CD14-positive monocyte (primary cell): Measurements from ENCODE around the gene ATRN. TPM values are rescaled to one million over a fixed set of nuclear protein-coding genes. Genes with fewer than 3 reads are reported as not detected.
A peak's percentile ranks its signal among the peaks of the same experiment; 100 is the strongest.

Experiments
- DNase-seq, 3 donors: peaks; one replicate each; pipeline ENCODE4 v3.0.0-alpha.2; 2011 to 2022
- H2AFZ ChIP-seq: 2 replicates; pipeline ENCODE4 v1.6.0; 2012; ENCODE audit warnings: mild to moderate bottlenecking, low read depth, low read length, inconsistent platforms; ENCODE audit not compliant: insufficient read depth, poor library complexity, severe bottlenecking
- H3K27ac ChIP-seq, 2 donors: 1 replicate in 1 of 2; 2 replicates in 1 of 2; pipeline ENCODE4 v1.5.1; 2012 to 2013; ENCODE audit warnings: low read length in 2 of 2, control low read depth in 1 of 2, inconsistent platforms in 1 of 2, low read depth in 1 of 2, mild to moderate bottlenecking in 1 of 2
- H3K27me3 ChIP-seq, 2 donors: one replicate each; pipeline versions ENCODE4 v1.6.0 to v1.6.1; 2011 to 2013; ENCODE audit warnings: low read length in 2 of 2; ENCODE audit not compliant: control insufficient read depth in 2 of 2, insufficient read depth in 2 of 2
- H3K36me3 ChIP-seq, 2 donors: replicated peaks in 1 of 2; 1 replicate in 1 of 2; 2 replicates in 1 of 2; pipeline versions ENCODE4 v1.5.1 to v1.6.1; 2012 to 2013; ENCODE audit warnings: low read length in 2 of 2, control low read depth in 1 of 2, inconsistent platforms in 1 of 2, mild to moderate bottlenecking in 1 of 2; ENCODE audit not compliant: insufficient read depth in 2 of 2, control insufficient read depth in 1 of 2
- H3K4me1 ChIP-seq, 2 donors: 1 replicate in 1 of 2; 2 replicates in 1 of 2; pipeline versions ENCODE4 v1.5.1 to v1.6.1; 2012 to 2013; ENCODE audit warnings: low read length in 2 of 2, control low read depth in 1 of 2, inconsistent platforms in 1 of 2, mild to moderate bottlenecking in 1 of 2, moderate library complexity in 1 of 2; ENCODE audit not compliant: insufficient read depth in 2 of 2, control insufficient read depth in 1 of 2
- H3K4me2 ChIP-seq: replicated peaks from 2 replicates; pipeline ENCODE3; 2012; ENCODE audit warnings: low read length, moderate library complexity, mild to moderate bottlenecking; ENCODE audit not compliant: poor library complexity, severe bottlenecking; ENCODE audit errors: extremely low read depth
- H3K4me3 ChIP-seq, 3 experiments: fragments of 200-600 bp in 1 of 3; sonication (generic) in 1 of 3; replicated peaks in 1 of 3; 1 replicate in 2 of 3; 2 replicates in 1 of 3; pipeline ENCODE4 v1.5.1; 2011 to 2013; ENCODE audit warnings: low read length in 3 of 3, mild to moderate bottlenecking in 3 of 3, control low read depth in 2 of 3, low read depth in 2 of 3, inconsistent platforms in 1 of 3, moderate library complexity in 1 of 3
- H3K79me2 ChIP-seq: 2 replicates; pipeline ENCODE4 v1.6.0; 2012; ENCODE audit warnings: mild to moderate bottlenecking, control low read depth, inconsistent platforms, low read length, moderate library complexity; ENCODE audit not compliant: insufficient read depth
- H3K9ac ChIP-seq: 2 replicates; pipeline ENCODE4 v1.6.0; 2017; ENCODE audit warnings: low read length, mild to moderate bottlenecking; ENCODE audit not compliant: insufficient read depth, poor library complexity, severe bottlenecking
- H3K9me3 ChIP-seq, 2 donors: replicated peaks in 1 of 2; 1 replicate in 1 of 2; 2 replicates in 1 of 2; pipeline versions ENCODE4 v1.5.1 to v1.6.1; 2012 to 2013; ENCODE audit warnings: low read length in 2 of 2, control low read depth in 1 of 2; ENCODE audit not compliant: control insufficient read depth in 1 of 2, insufficient read depth in 1 of 2
- H4K20me1 ChIP-seq: 2 replicates; pipeline ENCODE4 v1.6.0; 2012; ENCODE audit warnings: mild to moderate bottlenecking, low read length, control low read depth, moderate library complexity; ENCODE audit not compliant: insufficient read depth
- H3K27ac Mint-ChIP-seq, 7 donors: one replicate each; pipeline ENCODE4 v1.8.0; 2020; ENCODE audit warnings: mild to moderate bottlenecking in 7 of 7, mixed read lengths in 7 of 7, moderate library complexity in 6 of 7, inconsistent platforms in 2 of 7
- H3K27me3 Mint-ChIP-seq, 3 donors: one replicate each; pipeline ENCODE4 v1.8.0; 2021 to 2022; ENCODE audit warnings: low read depth in 3 of 3, mild to moderate bottlenecking in 3 of 3, mixed read lengths in 3 of 3, moderate library complexity in 3 of 3, inconsistent platforms in 1 of 3
- H3K36me3 Mint-ChIP-seq, 2 donors: one replicate each; pipeline ENCODE4 v1.8.0; 2020; ENCODE audit warnings: mixed read lengths in 2 of 2, inconsistent platforms in 1 of 2, mild to moderate bottlenecking in 1 of 2
- H3K4me1 Mint-ChIP-seq: one replicate; pipeline ENCODE4 v1.8.0; 2020; ENCODE audit warnings: mild to moderate bottlenecking, mixed read lengths
- H3K4me3 Mint-ChIP-seq, 2 donors: one replicate each; pipeline ENCODE4 v1.8.0; 2020; ENCODE audit warnings: mild to moderate bottlenecking in 2 of 2, mixed read lengths in 2 of 2, moderate library complexity in 1 of 2
- H3K9me3 Mint-ChIP-seq, 7 donors: one replicate each; pipeline ENCODE4 v1.8.0; 2020 to 2022; ENCODE audit warnings: mixed read lengths in 7 of 7, mild to moderate bottlenecking in 6 of 7, moderate library complexity in 6 of 7, inconsistent platforms in 2 of 7
- CTCF ChIP-seq: fragments of 200-600 bp; IDR thresholded peaks from one replicate; pipeline ENCODE4 v1.8.0; 2022; ENCODE audit warnings: antibody characterized with exemption, mild to moderate bottlenecking
- WGBS: methylation state at CpG from one replicate; pipeline ENCODE4 v1.1.5; 2013; ENCODE audit warnings: missing lambda C conversion rate; ENCODE audit not compliant: insufficient coverage; 5-methylcytosine and 5-hydroxymethylcytosine counted together
- intact Hi-C, 2 donors: fragments of 100-400 bp; cut with micrococcal nuclease; formaldehyde crosslinking; loops; one replicate each; pipeline versions ENCODE4 v1.15.0 to v1.15.1; 2023
- polyA plus RNA-seq, 3 donors: library from polyadenylated mRNA; depleted of rRNA in 1 of 3; unstranded in 2 of 3; stranded (reverse) in 1 of 3; fragments of 300-500 nt in 2 of 3; fragments of >200 nt in 1 of 3; fragmentation: Illumina TruSeq in 2 of 3; gene quantifications; 1 replicate in 2 of 3; 2 replicates in 1 of 3; pipeline ENCODE4 v1.2.3, GENCODE V29; 2012 to 2021

ATRN gene
- polyA plus RNA-seq, 3 donors: 10.2 to 17.4 (median 11.5) TPM

DNA sequence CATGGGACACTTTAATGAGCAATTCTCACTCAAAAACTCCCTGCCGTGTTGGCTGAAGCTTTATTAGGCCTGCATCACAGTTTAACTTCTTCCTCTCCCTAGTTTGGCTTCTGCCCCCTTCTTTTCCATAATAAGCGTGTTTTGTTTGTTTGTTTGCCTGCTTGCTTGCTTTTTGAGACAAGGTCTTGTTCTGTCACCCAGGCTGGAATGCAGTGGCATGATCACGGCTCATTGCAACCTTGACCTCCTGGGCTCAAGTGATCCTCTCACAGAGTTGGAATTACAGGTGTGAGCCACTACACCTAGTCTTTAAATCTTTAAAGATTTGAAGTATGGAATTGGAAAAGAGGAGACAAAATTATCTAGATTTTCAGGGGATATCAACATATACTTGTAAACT is 38.0 kb upstream of the ATRN start:
- H3K4me1 ChIP-seq: peaks cover 47 to 49% of the 10 kb centered on the region in 2 donors
- H3K36me3 Mint-ChIP-seq: no peaks in the 10 kb centered on the region
- DNase-seq: no peak
- no peaks in the 10 kb centered on the region for H3K9me3 ChIP-seq
- intact Hi-C loops: no loop called here
- no peak overlapping the region for H2AFZ ChIP-seq
- H4K20me1 ChIP-seq: no peaks in the 10 kb centered on the region
- H3K27ac ChIP-seq: no peak overlapping the region
- no peak overlapping the region for H3K4me3 ChIP-seq
- TF ChIP-seq CTCF: no peak
- no peaks in the 10 kb centered on the region for H3K9me3 Mint-ChIP-seq
- H3K27me3 ChIP-seq: no peaks in the 10 kb centered on the region
- H3K79me2 ChIP-seq: no peaks in the 10 kb centered on the region
- peak overlapping the region in 3 of 7 donors; percentile 31 to 66 (median 39) for H3K27ac Mint-ChIP-seq
- no CpG with 5 or more reads among the region's 3 CpGs for WGBS
- no peak overlapping the region for H3K4me3 Mint-ChIP-seq
- no peaks in the 10 kb centered on the region for H3K36me3 ChIP-seq
- H3K27me3 Mint-ChIP-seq: peaks cover 0 to 4% (median 1%) of the 10 kb centered on the region in 3 donors
- peaks cover 53% of the 10 kb centered on the region for H3K4me1 Mint-ChIP-seq
- H3K4me2 ChIP-seq: no peak overlapping the region
- H3K9ac ChIP-seq: no peak overlapping the region

GRCh38 chr20:3433744-3434143 is 37.1 kb upstream of the ATRN start:
- WGBS: no CpG with 5 or more reads among the region's 3 CpGs

More at GRCh38 chr20:3433744-3434143, 37.1 kb upstream of the ATRN start:
- intact Hi-C loops: no loop called here
- Histone ChIP-seq H3K9me3 (no peaks in the 10 kb centered on the region), H3K4me1 (peaks cover 47 to 49% of the 10 kb centered on the region in 2 donors), H4K20me1 (no peaks in the 10 kb centered on the region), H3K79me2 (no peaks in the 10 kb centered on the region), H2AFZ (peak overlapping the region; percentile 64), H3K27ac (peak overlapping the region; percentile 55 to 81), H3K36me3 (no peaks in the 10 kb centered on the region), H3K27me3 (no peaks in the 10 kb centered on the region), H3K4me3 (peak overlapping the region in 1 of 3 experiments; percentile 35), H3K9ac (peak overlapping the region; percentile 16), H3K4me2 (peak overlapping the region; percentile 27)
- Mint-ChIP-seq H3K4me3 (no peak overlapping the region), H3K36me3 (no peaks in the 10 kb centered on the region), H3K27me3 (peaks cover 0 to 4% (median 1%) of the 10 kb centered on the region in 3 donors), H3K4me1 (peaks cover 53% of the 10 kb centered on the region), H3K9me3 (no peaks in the 10 kb centered on the region), H3K27ac (peak overlapping the region; percentile 81 to 93 (median 88))
- no peak for TF ChIP-seq CTCF
- DNase-seq: peak in 2 of 3 donors; percentile 14 to 22
